IMR-90 (cell line): ENCODE results near the gene MEGF8. TPM values are rescaled to one million over a fixed set of nuclear protein-coding genes. Genes with fewer than 3 reads are reported as not detected.

Experiments used
- ATAC-seq: fragments of 200-7000 bp; cut with Tn5 transposase; 2 replicates; pipeline ENCODE4 v1.9.1; 2020; ENCODE audit warnings: low read depth, mild to moderate bottlenecking, moderate library complexity
- BruUV-seq: library from RNA; stranded (reverse); fragments of 400-500 nt; replicated peaks from 2 replicates; lab custom pipeline; 2021; lab: Mats Ljungman, UMichigan
- CTCF ChIA-PET: fragments of 300-600 bp; formaldehyde crosslinking; extraction: SDS; loops from one replicate; lab custom pipeline; 2021; ENCODE audit warnings: antibody characterized with exemption; lab: Yijun Ruan, JAX
- POLR2A ChIA-PET: fragments of 300-600 bp; sonication (Branson Sonifier 250); formaldehyde crosslinking; loops from one replicate; lab custom pipeline; 2022; ENCODE audit warnings: antibody characterized with exemption; ENCODE audit not compliant: unreplicated experiment; lab: Charles Lee
- DNase-seq: peaks from one replicate; pipeline ENCODE4 v3.0.0; 2013
- H2AFZ ChIP-seq: replicated peaks from 2 replicates; pipeline ENCODE3; 2013; ENCODE audit warnings: low read length, mild to moderate bottlenecking; ENCODE audit not compliant: poor library complexity
- H2AK5ac ChIP-seq: 2 replicates; pipeline ENCODE4 v1.6.1; 2013; ENCODE audit warnings: low read depth, low read length, inconsistent platforms
- H2AK9ac ChIP-seq: replicated peaks from 2 replicates; pipeline ENCODE3; 2013; ENCODE audit warnings: mild to moderate bottlenecking, low read depth, low read length, moderate library complexity; ENCODE audit not compliant: poor library complexity
- H2BK120ac ChIP-seq: 2 replicates; pipeline ENCODE4 v1.6.1; 2013; ENCODE audit warnings: low read depth, low read length, inconsistent platforms
- H2BK15ac ChIP-seq: 3 replicates; pipeline ENCODE4 v1.6.1; 2013; ENCODE audit warnings: low read depth, low read length, inconsistent platforms
- H2BK20ac ChIP-seq: 2 replicates; pipeline ENCODE4 v1.6.1; 2013; ENCODE audit warnings: low read depth, mild to moderate bottlenecking, inconsistent platforms, low read length, moderate library complexity
- H2BK5ac ChIP-seq: 2 replicates; pipeline ENCODE4 v1.6.1; 2013; ENCODE audit warnings: mild to moderate bottlenecking, low read depth, low read length, inconsistent platforms; ENCODE audit not compliant: poor library complexity, severe bottlenecking
- H3K14ac ChIP-seq: replicated peaks from 2 replicates; pipeline ENCODE4 v1.6.1; 2013; ENCODE audit warnings: low read depth, low read length, inconsistent platforms
- H3K18ac ChIP-seq: 2 replicates; pipeline ENCODE4 v1.6.1; 2013; ENCODE audit warnings: low read depth, low read length, control low read depth
- H3K23ac ChIP-seq: 2 replicates; pipeline ENCODE4 v1.6.1; 2013; ENCODE audit warnings: low read depth, low read length, inconsistent platforms
- H3K27ac ChIP-seq: 2 replicates; pipeline ENCODE4 v1.5.1; 2013; ENCODE audit warnings: mild to moderate bottlenecking, control low read depth, low read length; ENCODE audit not compliant: insufficient read depth
- H3K27me3 ChIP-seq: 2 replicates; pipeline ENCODE4 v1.6.1; 2013; ENCODE audit warnings: low read length; ENCODE audit not compliant: control insufficient read depth, insufficient read depth
- H3K36me3 ChIP-seq: 2 replicates; pipeline ENCODE4 v1.6.1; 2013; ENCODE audit warnings: low read length, mixed read lengths; ENCODE audit not compliant: control insufficient read depth, insufficient read depth
- H3K4ac ChIP-seq: 2 replicates; pipeline ENCODE4 v1.6.1; 2013; ENCODE audit warnings: low read depth, low read length, inconsistent platforms
- H3K4me1 ChIP-seq: 2 replicates; pipeline ENCODE4 v1.6.1; 2013; ENCODE audit warnings: low read length, mixed read lengths; ENCODE audit not compliant: control insufficient read depth, insufficient read depth
- H3K4me2 ChIP-seq: 2 replicates; pipeline ENCODE4 v1.6.1; 2013; ENCODE audit warnings: low read depth, mild to moderate bottlenecking, control low read depth, low read length, moderate library complexity
- H3K4me3 ChIP-seq: 2 replicates; pipeline ENCODE4 v1.5.1; 2013; ENCODE audit warnings: low read depth, mild to moderate bottlenecking, control low read depth, low read length, moderate library complexity; ENCODE audit not compliant: insufficient read depth
- H3K56ac ChIP-seq: 2 replicates; pipeline ENCODE4 v1.6.1; 2013; ENCODE audit warnings: low read length, inconsistent platforms; ENCODE audit not compliant: insufficient read depth; ENCODE audit errors: extremely low read depth
- H3K79me1 ChIP-seq, 2 experiments: 2 replicates each; pipeline ENCODE4 v1.6.1; 2013; ENCODE audit warnings: low read length in 2 of 2, inconsistent platforms in 1 of 2, low read depth in 1 of 2
- H3K9ac ChIP-seq: 2 replicates; pipeline ENCODE4 v1.6.1; 2013; ENCODE audit warnings: low read depth, low read length, control low read depth
- H3K9me1 ChIP-seq: 2 replicates; pipeline ENCODE4 v1.6.1; 2013; ENCODE audit warnings: low read length, inconsistent platforms; ENCODE audit not compliant: insufficient read depth
- H3K9me3 ChIP-seq: 2 replicates; pipeline ENCODE4 v1.6.1; 2013; ENCODE audit warnings: low read length; ENCODE audit not compliant: control insufficient read depth, insufficient read depth
- H4K20me1 ChIP-seq: 2 replicates; pipeline ENCODE4 v1.6.1; 2013; ENCODE audit warnings: low read length, inconsistent platforms; ENCODE audit not compliant: insufficient read depth
- H4K5ac ChIP-seq: 2 replicates; pipeline ENCODE4 v1.6.1; 2013; ENCODE audit warnings: mild to moderate bottlenecking, low read depth, low read length, control low read depth
- H4K8ac ChIP-seq, 2 experiments: 2 replicates each; pipeline ENCODE4 v1.6.1; 2013; ENCODE audit warnings: low read depth in 2 of 2, low read length in 2 of 2, control low read depth in 1 of 2, inconsistent platforms in 1 of 2
- H4K91ac ChIP-seq: 2 replicates; pipeline ENCODE4 v1.6.1; 2013; ENCODE audit warnings: low read depth, low read length, inconsistent platforms; ENCODE audit not compliant: insufficient read depth
- CEBPB ChIP-seq: IDR thresholded peaks from 2 replicates; pipeline ENCODE4 v1.6.1; 2012; ENCODE audit warnings: low read depth, low read length, improper control_type of control experiment
- CHD1 ChIP-seq: IDR thresholded peaks from 2 replicates; pipeline ENCODE4 v1.6.1; 2012; ENCODE audit warnings: low read depth, low read length, improper control_type of control experiment
- MAZ ChIP-seq: IDR thresholded peaks from 2 replicates; pipeline ENCODE4 v1.6.1; 2012; ENCODE audit warnings: low read depth, mild to moderate bottlenecking, low read length, improper control_type of control experiment, moderate library complexity, borderline replicate concordance
- NFE2L2 ChIP-seq: fragments of 150-350 bp; IDR thresholded peaks from 2 replicates; pipeline ENCODE4 v1.6.1; 2016; ENCODE audit warnings: low read depth, mild to moderate bottlenecking, low read length
- POLR2A ChIP-seq: IDR thresholded peaks from 2 replicates; pipeline ENCODE4 v1.6.1; 2012; ENCODE audit warnings: mild to moderate bottlenecking, low read depth, low read length
- RFX5 ChIP-seq: IDR thresholded peaks from 2 replicates; pipeline ENCODE4 v1.8.0; 2012; ENCODE audit warnings: low read depth, mild to moderate bottlenecking, low read length, moderate library complexity
- SMC3 ChIP-seq: fragments of 150-350 bp; IDR thresholded peaks from 2 replicates; pipeline ENCODE4 v1.6.1; 2016; ENCODE audit warnings: low read depth, mild to moderate bottlenecking, antibody characterized with exemption, low read length, moderate library complexity
- WGBS, 2 experiments: methylation state at CpG; one replicate each; pipeline versions ENCODE4 v1.1.5 to v1.1.7; 2013; ENCODE audit warnings: missing lambda C conversion rate in 2 of 2; ENCODE audit not compliant: insufficient read length in 1 of 2; ENCODE audit errors: extremely low coverage in 2 of 2; 5-methylcytosine and 5-hydroxymethylcytosine counted together
- dilution Hi-C: fragments of 300-500 bp; cut with HindIII; formaldehyde crosslinking; loops from one replicate; pipeline ENCODE4 v1.14.3; 2018; ENCODE audit warnings: low sequenced_read_pairs; ENCODE audit not compliant: unreplicated experiment
- in situ Hi-C: fragments of 300-500 bp; cut with MboI; formaldehyde crosslinking; loops from 3 replicates; pipeline ENCODE4 v1.14.3; 2019; ENCODE audit warnings: low sequenced_read_pairs, inconsistent platforms, mixed read lengths
- intact Hi-C: fragments of 100-400 bp; cut with micrococcal nuclease; formaldehyde crosslinking; loops from 2 replicates; pipeline ENCODE4 v1.10.0; 2022
- polyA plus RNA-seq, 3 experiments: library from polyadenylated mRNA; depleted of rRNA; stranded (reverse); fragments of >200 nt; gene quantifications; 2 replicates each; pipeline ENCODE4 v1.2.3, GENCODE V29; 2012; ENCODE audit warnings: low replicate concordance in 1 of 3
- total RNA-seq: library from RNA; depleted of rRNA; stranded (reverse); fragments of >200 nt; gene quantifications from 2 replicates; pipeline ENCODE4 v1.2.3, GENCODE V29; 2012
- TF ChIP-seq, protein P1 (sequence below): fragments of 150-350 bp; IDR thresholded peaks from 2 replicates; pipeline ENCODE4 v1.6.1; 2016; ENCODE audit warnings: low read depth, mild to moderate bottlenecking, low read length, moderate library complexity, borderline replicate concordance

MEGF8 gene
- total and polyA plus RNA-seq, 2 of the 4 experiments (the other 2 are of a cell fraction): 2.3 to 12.5 TPM

DNA sequence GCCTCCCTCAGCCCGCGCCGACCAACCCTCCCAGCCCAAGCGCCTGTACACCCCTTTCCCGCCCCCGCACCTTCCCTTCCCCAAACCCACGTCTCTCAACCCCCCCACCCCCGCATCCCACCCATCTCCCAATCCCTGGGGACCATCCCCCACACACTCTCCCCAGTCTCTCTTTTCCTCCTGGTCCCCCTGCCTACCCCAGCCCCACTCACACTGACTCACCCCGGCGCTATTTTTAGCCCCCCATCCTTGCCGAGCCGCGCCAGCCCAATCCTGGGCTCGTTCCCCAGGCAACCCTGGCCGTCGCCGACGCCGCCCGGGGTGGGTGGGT is 44.7 kb upstream of the MEGF8 start:
- POLR2A ChIA-PET: no interaction called here
- CTCF ChIA-PET: interaction anchor here (3.6 kb wide), 1 partner anchor 36 kb away, joined by 29 read pairs; no protein-coding TSS in a partner anchor
- dilution Hi-C loops (no loop called here), intact Hi-C loops (loop anchor here (2.0 kb wide), 1 partner anchor 26 kb away; the partner anchor contains the start of gene ERF), in situ Hi-C loops (no loop called here)
- Histone ChIP-seq H3K18ac (no peak overlapping the region), H2AK9ac (peak overlapping the region; percentile 99), H4K5ac (no peak overlapping the region; the same call in 1 of the 2 replicates), H4K20me1 (peaks cover 44% of the 10 kb centered on the region), H3K27ac (peak overlapping the region; percentile 93), H3K27me3 (no peaks in the 10 kb centered on the region), H3K4me3 (peak overlapping the region; percentile 65), H3K79me1 (peaks cover 39 to 76% of the 10 kb centered on the region in 2 experiments), H2BK15ac (no peak overlapping the region), H3K4me1 (peaks cover 53% of the 10 kb centered on the region), H2AFZ (peak overlapping the region; percentile 90), H3K9me1 (peaks cover 17% of the 10 kb centered on the region), H4K8ac (peak overlapping the region in 1 of 2 experiments; percentile 52; a peak in 2 of 4 replicates), H3K9me3 (no peaks in the 10 kb centered on the region), H2BK5ac (peak overlapping the region; percentile 81), H2AK5ac (peak overlapping the region; percentile 43), H2BK20ac (no peak overlapping the region), H3K36me3 (peaks cover 5% of the 10 kb centered on the region; the same call in 1 of the 2 replicates), H3K4me2 (peak overlapping the region; percentile 56), H3K4ac (peak overlapping the region; percentile 64), H2BK120ac (no peak overlapping the region; the same call in 1 of the 2 replicates), H3K14ac (no peak overlapping the region; the same call in 1 of the 2 replicates), H4K91ac (peak overlapping the region; percentile 59), H3K23ac (no peak overlapping the region), H3K56ac (0 out of 2 replicates have a peak overlapping the region, but pooled peaks have one; percentile 23), H3K9ac (peak overlapping the region; percentile 21; the same call in 1 of the 2 replicates)
- BruUV-seq: no TSS peak
- ATAC-seq (no peak), DNase-seq (peak; percentile 17)
- WGBS, 2 experiments: no CpG with 5 or more reads among the region's 20 CpGs
- TF ChIP-seq POLR2A: 0 out of 2 replicates have a peak, but pooled peaks have one; percentile 24
- TF ChIP-seq SMC3: no peak
- no peak for TF ChIP-seq RFX5
- TF ChIP-seq NFE2L2: no peak
- no peak for TF ChIP-seq CEBPB
- TF ChIP-seq CHD1: no peak
- 0 out of 2 replicates have a peak, but pooled peaks have one; percentile 42 for TF ChIP-seq MAZ
- TF ChIP-seq, protein P1, sequence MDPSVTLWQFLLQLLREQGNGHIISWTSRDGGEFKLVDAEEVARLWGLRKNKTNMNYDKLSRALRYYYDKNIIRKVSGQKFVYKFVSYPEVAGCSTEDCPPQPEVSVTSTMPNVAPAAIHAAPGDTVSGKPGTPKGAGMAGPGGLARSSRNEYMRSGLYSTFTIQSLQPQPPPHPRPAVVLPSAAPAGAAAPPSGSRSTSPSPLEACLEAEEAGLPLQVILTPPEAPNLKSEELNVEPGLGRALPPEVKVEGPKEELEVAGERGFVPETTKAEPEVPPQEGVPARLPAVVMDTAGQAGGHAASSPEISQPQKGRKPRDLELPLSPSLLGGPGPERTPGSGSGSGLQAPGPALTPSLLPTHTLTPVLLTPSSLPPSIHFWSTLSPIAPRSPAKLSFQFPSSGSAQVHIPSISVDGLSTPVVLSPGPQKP: no peak
